Smooth muscle cell (in vitro differentiated cells): Measurements from ENCODE around the gene NGB. TPM values are rescaled to one million over a fixed set of nuclear protein-coding genes. Genes with fewer than 3 reads are reported as not detected.
"Not testable (repeated sequence)": the region's sequence is repeated elsewhere in the genome, so short reads cannot be mapped to it uniquely, and the experiment has no call there.

Experiments used
- DNase-seq: peaks from one replicate; lab custom pipeline; 2025; ENCODE audit not compliant: unreplicated experiment; lab: John Stamatoyannopoulos, UW
- H2AFZ ChIP-seq: fragments of 200-600 bp; sonication (generic); 2 replicates; pipeline ENCODE4 v1.6.0; 2016; ENCODE audit warnings: antibody characterized with exemption, low read depth, mild to moderate bottlenecking
- H3F3A ChIP-seq: fragments of 200-600 bp; sonication (generic); 2 replicates; pipeline ENCODE4 v1.6.0; 2017; ENCODE audit warnings: antibody characterized with exemption, low read depth
- H3K27ac ChIP-seq: fragments of 200-600 bp; sonication (generic); 2 replicates; pipeline ENCODE4 v1.5.1; 2016; ENCODE audit warnings: low read depth, mild to moderate bottlenecking
- H3K27me3 ChIP-seq: fragments of 200-600 bp; sonication (generic); 2 replicates; pipeline ENCODE4 v1.6.1; 2016; ENCODE audit warnings: low read depth, mild to moderate bottlenecking
- H3K36me3 ChIP-seq: fragments of 200-600 bp; sonication (generic); 2 replicates; pipeline ENCODE4 v1.5.1; 2016; ENCODE audit warnings: low read depth
- H3K4me1 ChIP-seq: fragments of 200-600 bp; sonication (generic); 2 replicates; pipeline ENCODE4 v1.5.1; 2016; ENCODE audit warnings: low read depth
- H3K4me2 ChIP-seq: fragments of 200-600 bp; sonication (generic); 2 replicates; pipeline ENCODE4 v1.6.0; 2016; ENCODE audit warnings: mild to moderate bottlenecking
- H3K4me3 ChIP-seq: fragments of 200-600 bp; sonication (generic); 2 replicates; pipeline ENCODE4 v1.5.1; 2016; ENCODE audit warnings: mild to moderate bottlenecking
- H3K79me2 ChIP-seq: fragments of 200-600 bp; sonication (generic); 2 replicates; pipeline ENCODE4 v1.6.0; 2016; ENCODE audit warnings: low read depth, mild to moderate bottlenecking
- H3K9ac ChIP-seq: fragments of 200-600 bp; sonication (generic); 2 replicates; pipeline ENCODE4 v1.6.0; 2016; ENCODE audit warnings: low read depth
- H3K9me3 ChIP-seq: fragments of 200-600 bp; sonication (generic); replicated peaks from 2 replicates; pipeline ENCODE4 v1.5.1; 2016; ENCODE audit warnings: low read depth
- H4K20me1 ChIP-seq: fragments of 200-600 bp; sonication (generic); 2 replicates; pipeline ENCODE4 v1.6.0; 2016; ENCODE audit warnings: low read depth
- CTCF ChIP-seq: fragments of 200-600 bp; sonication (generic); IDR thresholded peaks from 2 replicates; pipeline ENCODE4 v1.5.1; 2017; ENCODE audit warnings: borderline replicate concordance, mild to moderate bottlenecking, antibody characterized with exemption; ENCODE audit not compliant: insufficient read depth, poor library complexity, severe bottlenecking
- whole genome bisulfite sequencing: methylation state at CpG from one replicate; pipeline ENCODE4 v1.1.7; 2016; ENCODE audit warnings: low lambda C conversion rate; 5-methylcytosine and 5-hydroxymethylcytosine counted together
- polyA plus RNA-seq: library from polyadenylated mRNA; unstranded; fragments of >200 nt; fragmentation: Nextera tagmentation; extraction: Ambion mirVana; gene quantifications from 2 replicates; pipeline ENCODE4 v1.2.1, GENCODE V29; 2016
- total RNA-seq: library from RNA; depleted of rRNA; stranded (reverse); fragments of >200 nt; gene quantifications from 2 replicates; pipeline ENCODE4 v1.2.3, GENCODE V29; 2014

NGB gene
- total and polyA plus RNA-seq, 2 experiments from 2014 or later: not detected

GRCh38 chr14:77286576-77286975 is 15.6 kb upstream of the NGB start:
- no peaks in the 10 kb centered on the region for H3F3A ChIP-seq
- no peak overlapping the region for H3K9ac ChIP-seq
- H3K27me3 ChIP-seq: no peaks in the 10 kb centered on the region
- no peaks in the 10 kb centered on the region for H3K4me1 ChIP-seq
- TF ChIP-seq CTCF: no peak
- WGBS: 97% methylated on average over 5 of the region's 5 CpGs
- H2AFZ ChIP-seq: no peak overlapping the region
- no peaks in the 10 kb centered on the region for H3K79me2 ChIP-seq
- no peaks in the 10 kb centered on the region for H3K9me3 ChIP-seq
- peaks cover 10% of the 10 kb centered on the region for H3K36me3 ChIP-seq
- H3K4me2 ChIP-seq: no peak overlapping the region
- no peak for DNase-seq
- H3K27ac ChIP-seq: no peak overlapping the region
- no peaks in the 10 kb centered on the region for H4K20me1 ChIP-seq
- H3K4me3 ChIP-seq: no peak overlapping the region

GRCh38 chr14:77284466-77284865 is 13.5 kb upstream of the NGB start:
- no peak overlapping the region for H3K4me2 ChIP-seq
- no peak overlapping the region for H3K27ac ChIP-seq
- no peak for TF ChIP-seq CTCF
- no peaks in the 10 kb centered on the region for H4K20me1 ChIP-seq
- DNase-seq: no peak
- no peaks in the 10 kb centered on the region for H3K27me3 ChIP-seq
- H2AFZ ChIP-seq: no peak overlapping the region
- H3K36me3 ChIP-seq: peaks cover 10% of the 10 kb centered on the region
- WGBS: 92% methylated on average over 5 of the region's 5 CpGs
- H3K4me1 ChIP-seq: no peaks in the 10 kb centered on the region
- H3K9me3 ChIP-seq: no peaks in the 10 kb centered on the region
- no peak overlapping the region for H3K4me3 ChIP-seq
- H3F3A ChIP-seq: no peaks in the 10 kb centered on the region
- H3K9ac ChIP-seq: no peak overlapping the region
- no peaks in the 10 kb centered on the region for H3K79me2 ChIP-seq

GRCh38 chr14:77284066-77284465 is 13.1 kb upstream of the NGB start:
- no peak for TF ChIP-seq CTCF
- 96% methylated on average over 4 of the region's 4 CpGs for WGBS
- Histone ChIP-seq H4K20me1 (no peaks in the 10 kb centered on the region), H3K27ac (no peak overlapping the region), H3K79me2 (no peaks in the 10 kb centered on the region), H3F3A (no peaks in the 10 kb centered on the region), H3K4me2 (no peak overlapping the region), H3K9ac (no peak overlapping the region), H3K36me3 (peaks cover 10% of the 10 kb centered on the region), H3K27me3 (no peaks in the 10 kb centered on the region), H3K4me1 (no peaks in the 10 kb centered on the region), H3K4me3 (no peak overlapping the region), H2AFZ (no peak overlapping the region), H3K9me3 (no peaks in the 10 kb centered on the region)
- no peak for DNase-seq

GRCh38 chr14:77281852-77282410 is 10.9 kb upstream of the NGB start:
- 96% methylated on average over 6 of the region's 6 CpGs for WGBS
- no peak for TF ChIP-seq CTCF
- no peak overlapping the region for H3K9ac ChIP-seq

GRCh38 chr14:77280921-77281320 is 9.9 kb upstream of the NGB start:
- H3K9me3 ChIP-seq: not testable (repeated sequence)

More at GRCh38 chr14:77281852-77282410, 10.9 kb upstream of the NGB start:
- H3K27me3 ChIP-seq: no peaks in the 10 kb centered on the region
- H3K4me3 ChIP-seq: no peak overlapping the region
- no peak for DNase-seq
- no peak overlapping the region for H2AFZ ChIP-seq
- no peak overlapping the region for H3K4me2 ChIP-seq
- H3K79me2 ChIP-seq: no peaks in the 10 kb centered on the region
- H4K20me1 ChIP-seq: no peaks in the 10 kb centered on the region
- no peak overlapping the region for H3K27ac ChIP-seq
- H3F3A ChIP-seq: no peaks in the 10 kb centered on the region
- no peaks in the 10 kb centered on the region for H3K4me1 ChIP-seq
- H3K36me3 ChIP-seq: peaks cover 8% of the 10 kb centered on the region
- H3K9me3 ChIP-seq: no peaks in the 10 kb centered on the region

More at GRCh38 chr14:77280921-77281320, 9.9 kb upstream of the NGB start:
- H3K4me3 ChIP-seq, DNase-seq, H4K20me1 ChIP-seq, H2AFZ ChIP-seq, H3K79me2 ChIP-seq, H3K9ac ChIP-seq, H3K36me3 ChIP-seq, H3F3A ChIP-seq, H3K27ac ChIP-seq, H3K4me1 ChIP-seq, H3K27me3 ChIP-seq, H3K4me2 ChIP-seq: not testable (repeated sequence)
- WGBS: 98% methylated on average over 4 of the region's 4 CpGs
